Neuronal stem cell (in vitro differentiated cells): ENCODE measurements around the gene ABCC10.

Experiments used
- DNase-seq: peaks from one replicate; pipeline ENCODE4 v3.0.0-alpha.2; 2013; ENCODE audit warnings: low spot score
- H2AFZ ChIP-seq: one replicate; pipeline ENCODE4 v1.6.1; 2013; ENCODE audit warnings: mild to moderate bottlenecking, low read length, inconsistent platforms
- H2AK5ac ChIP-seq: 2 replicates; pipeline ENCODE4 v1.6.1; 2013; ENCODE audit warnings: low read depth, mild to moderate bottlenecking, inconsistent platforms, low read length, moderate library complexity, mixed read lengths
- H2BK120ac ChIP-seq: 2 replicates; pipeline ENCODE4 v1.6.1; 2013; ENCODE audit warnings: low read depth, mild to moderate bottlenecking, inconsistent platforms, low read length, moderate library complexity, mixed read lengths
- H2BK12ac ChIP-seq: one replicate; pipeline ENCODE4 v1.6.1; 2013; ENCODE audit warnings: low read length, inconsistent platforms
- H2BK15ac ChIP-seq: 2 replicates; pipeline ENCODE4 v1.6.1; 2013; ENCODE audit warnings: mild to moderate bottlenecking, low read length, inconsistent platforms, mixed read lengths
- H2BK5ac ChIP-seq: one replicate; pipeline ENCODE4 v1.6.1; 2013; ENCODE audit warnings: inconsistent platforms, mild to moderate bottlenecking, low read length, moderate library complexity
- H3K14ac ChIP-seq: one replicate; pipeline ENCODE4 v1.6.1; 2013; ENCODE audit warnings: low read length, inconsistent platforms
- H3K18ac ChIP-seq: 2 replicates; pipeline ENCODE4 v1.6.1; 2013; ENCODE audit warnings: low read length, inconsistent platforms
- H3K23ac ChIP-seq: 2 replicates; pipeline ENCODE4 v1.6.1; 2013; ENCODE audit warnings: low read depth, mild to moderate bottlenecking, mixed read lengths, low read length, inconsistent platforms; ENCODE audit not compliant: poor library complexity
- H3K27ac ChIP-seq: replicated peaks from 3 replicates; pipeline ENCODE4 v1.5.1; 2013; ENCODE audit warnings: low read length, inconsistent platforms
- H3K27me3 ChIP-seq, 3 experiments: 2 replicates each; pipeline ENCODE4 v1.6.1; 2013; ENCODE audit warnings: low read length in 3 of 3, mild to moderate bottlenecking in 2 of 3, inconsistent platforms in 1 of 3, low read depth in 1 of 3, mixed read lengths in 1 of 3, moderate library complexity in 1 of 3; ENCODE audit not compliant: control insufficient read depth in 3 of 3, insufficient read depth in 3 of 3
- H3K36me3 ChIP-seq, 2 donors: replicated peaks in 1 of 2; 2 replicates each; pipeline ENCODE4 v1.6.1; 2013; ENCODE audit warnings: low read length in 2 of 2; ENCODE audit not compliant: control insufficient read depth in 2 of 2, insufficient read depth in 2 of 2
- H3K4ac ChIP-seq: 2 replicates; pipeline ENCODE4 v1.6.1; 2013; ENCODE audit warnings: inconsistent platforms, mild to moderate bottlenecking, low read length, moderate library complexity
- H3K4me1 ChIP-seq, 2 donors: 1 replicate in 1 of 2; 2 replicates in 1 of 2; pipeline ENCODE4 v1.6.1; 2013; ENCODE audit warnings: low read length in 2 of 2, low read depth in 1 of 2; ENCODE audit not compliant: control insufficient read depth in 2 of 2, insufficient read depth in 1 of 2
- H3K4me2 ChIP-seq: one replicate; pipeline ENCODE4 v1.6.1; 2013; ENCODE audit warnings: mild to moderate bottlenecking, low read length, inconsistent platforms; ENCODE audit not compliant: insufficient read depth, poor library complexity, severe bottlenecking
- H3K4me3 ChIP-seq, 2 donors: 2 replicates each; pipeline ENCODE4 v1.5.1; 2013; ENCODE audit warnings: low read length in 2 of 2, mild to moderate bottlenecking in 2 of 2, inconsistent platforms in 1 of 2, moderate library complexity in 1 of 2
- H3K79me1 ChIP-seq: one replicate; pipeline ENCODE4 v1.6.1; 2013; ENCODE audit warnings: low read depth, mild to moderate bottlenecking, inconsistent platforms, low read length, moderate library complexity
- H3K9ac ChIP-seq: one replicate; pipeline ENCODE4 v1.6.1; 2013; ENCODE audit warnings: mild to moderate bottlenecking, low read depth, low read length, inconsistent platforms; ENCODE audit not compliant: poor library complexity
- H3K9me3 ChIP-seq, 2 donors: replicated peaks in 1 of 2; 2 replicates each; pipeline versions ENCODE3 to v1.6.1; 2013; ENCODE audit warnings: low read length in 2 of 2, mild to moderate bottlenecking in 2 of 2, inconsistent platforms in 1 of 2, low read depth in 1 of 2, mixed read lengths in 1 of 2, moderate library complexity in 1 of 2; ENCODE audit not compliant: control insufficient read depth in 2 of 2, insufficient read depth in 1 of 2
- H4K8ac ChIP-seq: one replicate; pipeline ENCODE4 v1.6.1; 2013; ENCODE audit warnings: low read depth, mild to moderate bottlenecking, inconsistent platforms, low read length, moderate library complexity
- H4K91ac ChIP-seq: one replicate; pipeline ENCODE4 v1.6.1; 2013; ENCODE audit warnings: low read length, low read depth, mild to moderate bottlenecking, inconsistent platforms; ENCODE audit not compliant: poor library complexity
- WGBS, 2 donors: extraction: QIAGEN DNeasy Blood & Tissue Kit; methylation state at CpG; one replicate each; pipeline ENCODE4 v1.1.7; 2013; ENCODE audit warnings: missing lambda C conversion rate in 2 of 2, mixed read lengths in 1 of 2; ENCODE audit not compliant: insufficient read length in 2 of 2, insufficient replicate concordance in 1 of 2; ENCODE audit errors: extremely low coverage in 2 of 2; 5-methylcytosine and 5-hydroxymethylcytosine counted together

The ABCC10 gene

DNA sequence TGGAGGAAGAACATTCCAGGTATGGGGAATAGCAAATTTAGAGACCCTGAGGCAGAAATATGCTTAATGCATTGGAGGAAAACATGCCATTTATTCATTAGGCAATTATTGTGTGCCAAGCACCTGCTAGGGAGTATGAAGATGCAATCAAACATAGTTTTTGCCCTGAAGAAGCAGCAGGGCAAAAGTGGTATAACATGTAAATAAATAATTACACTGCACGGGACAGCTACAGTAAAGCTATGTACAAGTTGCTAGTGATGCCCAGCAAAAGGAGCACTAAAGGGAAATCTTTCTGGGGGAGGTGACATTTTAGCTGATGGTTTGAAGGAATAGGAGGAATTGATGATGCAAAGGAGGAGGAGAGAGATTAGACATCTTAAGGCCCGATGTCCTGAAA is 49.4 kb downstream of the ABCC10 start:
- H2AFZ ChIP-seq, result peak overlapping the region; percentile 94
- DNase-seq, result no peak
- peaks cover 9 to 10% of the 10 kb centered on the region in 2 donors for H3K4me1 ChIP-seq
- no peak overlapping the region for H3K23ac ChIP-seq
- H3K9ac ChIP-seq, result no peak overlapping the region
- peaks cover 0 to 8% of the 10 kb centered on the region in 2 donors for H3K36me3 ChIP-seq
- H3K14ac ChIP-seq, result no peak overlapping the region
- no peak overlapping the region for H3K18ac ChIP-seq
- H4K8ac ChIP-seq, result no peak overlapping the region
- H3K27me3 ChIP-seq, result no peaks in the 10 kb centered on the region
- no peak overlapping the region for H2BK15ac ChIP-seq
- H2AK5ac ChIP-seq, result no peak overlapping the region
- H2BK12ac ChIP-seq, result no peak overlapping the region
- peak overlapping the region; percentile 41 for H3K4me2 ChIP-seq
- H2BK5ac ChIP-seq, result no peak overlapping the region
- H3K27ac ChIP-seq, result no peak overlapping the region
- H3K4me3 ChIP-seq, result peak overlapping the region in 1 of 2 donors; percentile 63
- no peaks in the 10 kb centered on the region for H3K9me3 ChIP-seq
- no peak overlapping the region for H3K4ac ChIP-seq
- peaks cover 4% of the 10 kb centered on the region for H3K79me1 ChIP-seq
- no peak overlapping the region for H2BK120ac ChIP-seq
- H4K91ac ChIP-seq, result no peak overlapping the region
- no CpG with 5 or more reads among the region's 2 CpGs for WGBS, 2 donors

DNA sequence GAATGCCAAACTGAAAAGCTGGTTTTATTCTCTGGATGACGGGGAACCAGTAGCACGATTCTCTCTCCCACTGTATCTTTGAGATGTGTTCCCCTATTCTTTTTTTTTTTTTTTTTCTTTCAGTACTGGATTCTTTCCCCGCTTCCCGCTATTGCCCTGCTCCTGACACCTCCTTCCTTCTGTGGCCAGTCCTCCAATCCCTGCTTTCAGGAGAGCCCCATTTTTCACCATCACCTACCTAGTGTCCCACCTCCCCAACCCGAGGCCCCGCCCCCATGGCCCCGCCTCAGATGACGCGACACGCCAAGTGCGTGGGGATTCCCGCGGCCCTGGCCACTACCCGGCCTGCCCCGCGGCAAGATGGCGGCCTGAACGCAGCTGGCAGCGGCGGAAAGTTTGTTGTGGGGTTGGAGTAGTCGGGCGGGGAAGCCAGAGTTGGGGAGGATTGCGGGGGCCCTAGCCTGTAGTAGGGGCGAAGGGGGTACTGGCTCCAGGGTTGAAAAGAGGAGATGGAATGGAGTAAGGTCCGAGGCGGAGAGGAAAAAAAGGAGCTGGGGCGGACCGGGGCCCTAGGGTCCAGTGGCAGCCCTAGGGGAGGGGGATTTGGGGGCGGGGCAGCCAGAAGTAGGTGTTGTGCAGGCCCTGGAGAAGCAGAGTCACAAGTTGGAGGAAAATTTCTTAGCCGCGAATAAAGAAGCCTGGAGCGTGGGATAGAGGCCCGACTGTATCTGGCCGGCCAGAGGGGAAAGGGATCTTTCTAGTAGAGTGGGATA is 50.1 kb downstream of the ABCC10 start, which contains the start of gene TJAP1:
Gene TJAP1, plus strand, starts transcription at position 336 of the 773 bp plus-strand sequence. CDS start 21,432 bp downstream, outside the sequence.
- Histone ChIP-seq H3K4me1 (peaks cover 9 to 10% of the 10 kb centered on the region in 2 donors), H2AK5ac (no peak within 1 kb of the TSS), H2BK120ac (no peak within 1 kb of the TSS), H2BK5ac (no peak within 1 kb of the TSS), H3K27ac (no peak within 1 kb of the TSS), H3K79me1 (peaks cover 4% of the 10 kb centered on the region), H3K4ac (no peak within 1 kb of the TSS), H2BK12ac (no peak within 1 kb of the TSS), H3K27me3 (no peaks in the 10 kb centered on the region), H3K36me3 (peaks cover 0 to 10% of the 10 kb centered on the region in 2 donors), H3K23ac (peak within 1 kb of the TSS; percentile 95), H3K14ac (no peak within 1 kb of the TSS), H3K9ac (no peak within 1 kb of the TSS), H3K9me3 (no peaks in the 10 kb centered on the region), H4K91ac (no peak within 1 kb of the TSS), H3K18ac (no peak within 1 kb of the TSS), H2BK15ac (no peak within 1 kb of the TSS), H3K4me2 (peak within 1 kb of the TSS; percentile 47), H3K4me3 (peak within 1 kb of the TSS; percentile 63 to 86), H2AFZ (peak within 1 kb of the TSS; percentile 94), H4K8ac (no peak within 1 kb of the TSS)
- no CpG with 5 or more reads among the region's 34 CpGs for WGBS, 2 donors
- DNase-seq, result peak; percentile 82

DNA sequence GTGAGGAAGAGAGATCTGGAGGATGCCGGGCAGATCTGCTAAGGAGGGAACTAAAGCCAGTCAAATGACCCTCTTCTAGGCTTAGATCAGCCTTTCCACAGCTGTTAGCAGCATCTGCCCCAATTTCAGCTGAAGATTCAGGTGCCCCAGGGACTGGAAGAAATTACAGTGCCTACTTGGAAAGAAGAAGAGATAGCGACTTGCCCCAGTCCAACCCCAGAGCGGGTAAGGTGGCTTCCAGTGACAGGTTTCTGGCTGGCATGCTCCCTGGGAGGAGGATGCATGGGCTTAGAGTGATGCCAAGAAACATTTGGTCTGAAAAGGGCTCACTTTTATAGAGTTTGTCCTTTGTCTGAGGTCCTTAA is 50.6 kb downstream of the ABCC10 start:
- no peak overlapping the region for H2BK12ac ChIP-seq
- peak overlapping the region; percentile 63 to 86 for H3K4me3 ChIP-seq
- H3K27ac ChIP-seq, result no peak overlapping the region
- H2AFZ ChIP-seq, result peak overlapping the region; percentile 94
- no peak overlapping the region for H3K9ac ChIP-seq
- H3K36me3 ChIP-seq, result peaks cover 0 to 12% of the 10 kb centered on the region in 2 donors
- H4K91ac ChIP-seq, result no peak overlapping the region
- DNase-seq, result no peak
- H3K18ac ChIP-seq, result no peak overlapping the region
- H3K4me1 ChIP-seq, result peaks cover 9 to 10% of the 10 kb centered on the region in 2 donors
- H2BK15ac ChIP-seq, result no peak overlapping the region
- H4K8ac ChIP-seq, result no peak overlapping the region
- no peak overlapping the region for H3K23ac ChIP-seq
- H2BK120ac ChIP-seq, result no peak overlapping the region
- no peaks in the 10 kb centered on the region for H3K27me3 ChIP-seq
- no peak overlapping the region for H3K4ac ChIP-seq
- peak overlapping the region; percentile 47 for H3K4me2 ChIP-seq
- peaks cover 4% of the 10 kb centered on the region for H3K79me1 ChIP-seq
- H2AK5ac ChIP-seq, result no peak overlapping the region
- WGBS, 2 donors, result no CpG with 5 or more reads among the region's 3 CpGs
- H3K14ac ChIP-seq, result no peak overlapping the region
- no peaks in the 10 kb centered on the region for H3K9me3 ChIP-seq
- no peak overlapping the region for H2BK5ac ChIP-seq

DNA sequence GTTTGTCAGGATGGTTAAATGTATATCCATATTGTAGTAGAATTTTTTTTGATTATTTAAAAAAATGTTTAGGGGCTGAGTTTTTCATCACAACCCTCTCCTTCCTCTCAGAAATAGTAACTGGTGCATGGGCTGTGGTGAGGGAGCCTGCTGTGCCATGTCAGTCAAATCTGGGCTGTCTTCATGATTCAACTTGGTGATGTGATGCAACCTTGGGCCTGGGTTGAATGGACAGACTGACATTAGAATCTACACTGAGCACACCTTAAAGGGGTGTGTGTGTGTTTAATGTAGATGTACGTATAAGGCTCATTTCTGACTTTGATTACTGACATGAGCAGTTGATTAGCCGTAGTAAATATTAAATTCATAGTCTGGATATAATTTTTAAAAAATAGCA is 53.7 kb downstream of the ABCC10 start:
- H3K27ac ChIP-seq, result no peak overlapping the region
- no peak overlapping the region for H2BK15ac ChIP-seq
- H2BK120ac ChIP-seq, result no peak overlapping the region
- H4K8ac ChIP-seq, result no peak overlapping the region
- no peak overlapping the region for H3K23ac ChIP-seq
- no peak overlapping the region for H3K4me3 ChIP-seq
- H3K36me3 ChIP-seq, result peaks cover 0 to 22% of the 10 kb centered on the region in 2 donors
- H3K27me3 ChIP-seq, result no peaks in the 10 kb centered on the region
- no peak overlapping the region for H3K4ac ChIP-seq
- no peak overlapping the region for H2BK5ac ChIP-seq
- peaks cover 9 to 10% of the 10 kb centered on the region in 2 donors for H3K4me1 ChIP-seq
- H3K18ac ChIP-seq, result no peak overlapping the region
- no peak overlapping the region for H4K91ac ChIP-seq
- H3K14ac ChIP-seq, result no peak overlapping the region
- WGBS, 2 donors, result no CpG with 5 or more reads among the region's 2 CpGs
- no peak overlapping the region for H2AFZ ChIP-seq
- no peak overlapping the region for H2BK12ac ChIP-seq
- H3K9ac ChIP-seq, result no peak overlapping the region
- H3K4me2 ChIP-seq, result no peak overlapping the region
- H2AK5ac ChIP-seq, result no peak overlapping the region
- DNase-seq, result no peak
- H3K79me1 ChIP-seq, result peaks cover 4% of the 10 kb centered on the region
- H3K9me3 ChIP-seq, result no peaks in the 10 kb centered on the region
